ENCODE results near the gene TMEM238.
"Not testable (repeated sequence)": the region's sequence is repeated elsewhere in the genome, so short reads cannot be mapped to it uniquely, and the experiment has no call there.

Gene TMEM238

DNA sequence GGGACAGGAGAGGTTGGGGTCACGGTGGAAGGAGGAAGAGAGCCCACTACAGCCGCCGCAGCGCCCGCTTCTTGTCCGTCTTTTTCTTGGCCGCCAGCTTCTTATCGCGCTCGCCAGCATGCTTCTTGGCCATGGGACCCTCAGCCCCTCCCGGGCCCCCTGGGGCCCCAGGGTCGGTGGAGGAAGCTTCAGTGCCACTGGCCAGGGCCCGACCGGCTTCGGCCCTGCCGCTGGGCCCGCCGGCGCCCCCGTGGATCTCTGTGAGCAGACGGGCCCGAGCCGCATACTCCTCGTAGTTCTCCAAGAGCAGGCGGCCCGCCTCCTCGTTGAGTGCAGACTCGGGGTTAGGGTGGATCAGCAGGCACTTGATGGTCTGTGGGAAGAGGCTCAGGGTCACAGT, 17.3 kb upstream of the TMEM238 start:
- DNase-seq (ENCODE audit: low read depth), result not testable (repeated sequence)

DNA sequence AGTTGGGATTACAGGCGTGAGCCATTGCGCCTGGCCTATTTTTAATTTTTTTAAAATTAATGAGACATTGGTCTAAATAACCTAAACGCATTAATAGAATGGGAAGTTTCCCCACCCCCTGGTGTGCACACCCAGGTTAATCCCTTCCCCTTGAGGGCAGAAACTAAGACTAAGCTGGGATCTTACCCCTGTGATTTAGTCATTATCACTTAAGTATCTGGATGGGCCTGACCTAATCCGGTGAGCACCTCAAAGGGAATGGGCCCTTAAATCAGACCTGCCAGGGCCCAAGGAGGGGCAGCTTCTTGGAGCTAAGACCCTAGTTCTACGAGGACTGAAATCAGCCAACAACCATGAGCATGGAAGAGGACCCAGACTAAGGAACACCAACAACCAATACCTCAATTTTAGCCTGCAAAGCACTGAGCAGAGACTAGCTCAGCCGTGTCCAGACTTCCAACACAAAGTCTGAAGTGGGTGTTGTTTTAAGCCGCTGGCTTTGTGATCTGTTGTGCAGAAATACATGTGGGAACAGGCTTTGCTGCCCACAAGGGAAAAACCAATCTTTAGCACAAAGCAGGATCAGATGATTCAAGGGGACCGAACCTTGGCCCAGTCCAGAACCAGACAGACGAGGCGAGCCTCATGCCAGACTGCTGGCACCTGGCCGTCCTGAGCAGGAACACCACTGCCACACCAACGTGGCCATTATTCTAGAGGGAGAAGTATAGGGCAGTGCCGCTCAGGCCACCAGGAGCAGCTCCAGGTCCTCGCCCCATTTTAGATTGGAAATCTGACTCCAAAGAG, 16.4 kb upstream of the TMEM238 start:
- no peak for DNase-seq (ENCODE audit: low read depth)

DNA sequence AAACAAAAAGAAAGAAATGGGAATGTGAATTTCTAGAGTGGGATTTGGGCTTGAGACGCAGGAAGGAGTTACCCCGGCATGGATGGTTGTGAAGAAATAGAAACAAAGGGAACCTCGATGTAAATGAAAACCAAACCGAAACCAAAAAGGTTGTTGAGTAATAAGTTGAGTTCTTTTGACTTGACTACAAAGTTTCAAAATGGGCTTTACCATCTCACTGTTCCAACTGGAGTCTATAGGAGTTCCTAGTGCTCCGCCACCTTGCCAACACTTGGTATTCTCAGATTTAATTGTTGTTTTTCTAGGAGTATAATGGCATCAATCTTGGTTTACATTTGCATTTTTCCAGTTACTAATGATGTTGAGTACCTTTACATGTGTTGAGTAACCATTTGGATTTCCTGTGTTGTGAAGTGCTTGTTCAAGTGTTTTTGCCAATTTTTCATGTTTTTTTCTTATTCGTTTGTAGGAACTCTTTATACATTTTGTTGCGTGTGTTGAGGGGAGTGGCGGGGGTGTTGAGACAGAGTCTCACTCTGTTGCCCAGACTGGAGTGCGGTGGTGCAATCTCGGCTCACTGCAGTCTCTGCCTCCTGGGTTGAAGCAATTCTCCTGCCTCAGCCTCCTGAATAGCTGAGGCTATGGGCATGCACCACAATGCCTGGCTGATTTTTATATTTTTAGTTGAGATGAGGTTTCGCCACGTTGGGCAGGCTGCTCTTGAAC, 14.3 kb upstream of the TMEM238 start:
- no peak for DNase-seq (ENCODE audit: low read depth)

DNA sequence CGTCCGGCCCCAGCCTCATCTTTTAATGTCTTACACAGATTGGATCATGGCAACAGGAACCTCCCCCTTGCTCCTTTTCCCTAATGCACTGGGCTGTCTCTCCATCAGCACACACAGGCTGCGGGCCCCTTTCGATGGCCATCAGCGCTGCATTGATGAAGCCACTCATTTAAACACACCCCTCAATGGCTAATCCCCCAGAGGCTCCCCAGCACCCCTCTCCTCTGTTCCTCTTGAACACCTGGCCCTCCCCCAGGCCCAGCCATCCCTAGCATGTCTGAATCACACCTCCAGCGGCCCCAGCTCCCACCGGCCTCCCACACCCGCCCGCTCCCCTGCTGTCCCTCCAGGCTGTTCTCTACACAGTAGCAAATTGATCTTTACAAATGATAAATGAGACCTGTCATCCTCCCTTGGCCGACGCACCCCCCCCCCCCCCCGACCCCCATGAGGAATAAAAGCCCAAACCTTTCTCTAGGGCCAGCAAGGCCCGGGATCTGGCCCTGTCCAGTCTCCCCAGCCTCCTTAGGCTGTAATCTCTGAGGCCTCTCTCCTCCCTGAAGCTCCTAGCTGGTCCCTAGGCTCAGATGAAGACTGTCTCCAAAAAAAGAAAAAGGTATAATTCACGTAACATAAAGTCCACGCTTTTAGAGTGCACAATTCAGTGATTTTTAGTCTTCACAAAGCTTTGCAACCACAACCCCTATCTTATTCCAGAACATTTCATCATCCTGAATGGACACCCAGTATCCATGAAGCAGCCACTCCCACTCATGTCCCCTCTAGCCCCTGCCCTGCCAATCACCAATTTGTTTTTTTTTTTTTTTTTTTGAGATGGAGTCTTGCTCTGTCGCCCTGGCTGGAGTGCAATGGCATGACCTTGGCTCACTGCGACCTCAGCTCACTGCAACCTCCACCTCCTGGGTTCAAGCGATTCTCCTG, 9.0 kb upstream of the TMEM238 start:
- DNase-seq (ENCODE audit: low read depth), result no peak

DNA sequence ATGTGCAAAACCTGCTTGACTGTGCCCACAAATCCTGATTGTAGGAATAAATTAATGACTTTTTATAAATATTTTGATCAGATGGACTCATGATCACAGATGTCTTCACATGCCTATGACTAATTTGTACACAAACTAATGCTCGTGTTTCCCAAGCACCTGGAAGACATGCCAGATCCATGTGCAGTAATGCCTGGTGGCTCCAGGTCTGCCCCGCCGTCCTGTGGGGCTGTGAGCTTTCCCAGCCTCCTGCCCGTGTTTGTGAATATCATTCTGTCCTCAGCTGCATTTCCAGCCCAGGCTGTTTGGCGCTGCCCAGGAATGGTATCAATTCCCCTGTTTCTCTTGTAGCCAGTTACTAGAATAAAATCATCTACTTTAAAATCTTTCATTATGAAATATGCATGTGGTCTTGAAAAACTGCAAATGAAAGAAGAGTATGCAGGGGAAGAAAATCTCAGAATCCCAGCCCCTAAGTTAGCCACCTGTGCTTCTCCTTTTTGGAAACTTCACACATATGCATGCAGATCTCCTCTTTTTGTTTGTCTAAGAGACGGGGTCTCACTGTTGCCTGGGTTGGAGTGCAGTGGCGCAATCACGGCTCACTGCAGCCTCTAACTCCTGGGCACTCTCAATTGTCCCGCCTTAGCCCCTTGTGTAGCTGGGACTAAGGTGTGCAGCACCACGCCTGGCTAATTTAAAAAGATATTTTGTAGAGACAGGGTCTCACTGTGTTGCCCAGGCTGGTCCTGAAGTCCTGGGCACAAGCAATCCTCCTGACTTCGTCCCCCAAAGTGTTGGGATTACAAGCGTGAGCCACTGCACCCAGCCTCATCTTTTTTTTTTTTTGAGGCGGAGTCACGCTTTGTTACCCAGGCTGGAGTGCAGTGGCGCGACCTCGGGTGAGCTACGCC, 7.9 kb upstream of the TMEM238 start:
- no peak for DNase-seq (ENCODE audit: low read depth)

DNA sequence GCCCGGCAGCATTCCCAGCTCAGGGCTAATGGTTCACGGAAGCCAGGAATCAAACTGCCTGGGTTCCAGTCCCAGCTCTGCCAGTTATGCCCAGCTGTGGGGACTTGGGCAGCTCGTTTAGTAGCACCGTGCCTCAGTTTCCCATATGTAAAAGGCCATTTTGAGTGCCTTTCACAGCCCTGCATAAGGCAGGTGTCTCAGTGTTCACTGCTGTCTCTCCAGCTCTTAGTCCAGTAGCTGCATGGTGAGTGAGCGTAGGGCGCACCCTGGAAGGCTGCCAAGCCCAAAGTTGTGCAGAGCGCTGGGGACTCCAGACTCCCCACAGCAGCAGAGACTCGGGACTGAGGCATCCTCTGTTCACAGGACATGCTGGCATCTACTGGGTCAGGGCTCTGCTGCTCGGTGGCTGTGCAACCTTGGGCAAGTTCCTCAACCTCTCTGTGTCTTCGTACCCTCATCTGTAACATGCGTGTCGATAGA, 7.1 kb upstream of the TMEM238 start:
- no peak for DNase-seq (ENCODE audit: low read depth)

DNA sequence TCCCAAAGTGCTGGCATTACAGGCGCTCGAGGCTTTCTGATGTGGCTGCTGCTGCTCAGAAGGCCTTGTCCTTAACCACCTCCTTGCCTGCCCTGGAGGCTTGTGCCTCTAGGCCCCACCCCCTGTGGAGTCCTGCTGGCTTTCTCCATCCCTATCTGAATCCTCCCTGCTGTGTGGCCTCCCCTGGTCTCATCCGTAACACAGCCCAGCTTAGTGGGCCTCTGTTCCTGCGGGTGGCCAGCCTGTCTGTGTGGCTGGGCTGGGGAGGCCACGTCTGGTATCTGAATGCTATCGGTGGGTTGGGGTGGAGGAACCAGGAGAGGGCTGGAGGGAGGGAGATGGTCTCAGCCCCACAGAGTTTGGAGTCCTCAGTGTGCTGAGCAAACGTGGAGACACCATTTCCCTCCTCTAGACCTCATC, 6.4 kb upstream of the TMEM238 start:
- no peak for DNase-seq (ENCODE audit: low read depth)

DNA sequence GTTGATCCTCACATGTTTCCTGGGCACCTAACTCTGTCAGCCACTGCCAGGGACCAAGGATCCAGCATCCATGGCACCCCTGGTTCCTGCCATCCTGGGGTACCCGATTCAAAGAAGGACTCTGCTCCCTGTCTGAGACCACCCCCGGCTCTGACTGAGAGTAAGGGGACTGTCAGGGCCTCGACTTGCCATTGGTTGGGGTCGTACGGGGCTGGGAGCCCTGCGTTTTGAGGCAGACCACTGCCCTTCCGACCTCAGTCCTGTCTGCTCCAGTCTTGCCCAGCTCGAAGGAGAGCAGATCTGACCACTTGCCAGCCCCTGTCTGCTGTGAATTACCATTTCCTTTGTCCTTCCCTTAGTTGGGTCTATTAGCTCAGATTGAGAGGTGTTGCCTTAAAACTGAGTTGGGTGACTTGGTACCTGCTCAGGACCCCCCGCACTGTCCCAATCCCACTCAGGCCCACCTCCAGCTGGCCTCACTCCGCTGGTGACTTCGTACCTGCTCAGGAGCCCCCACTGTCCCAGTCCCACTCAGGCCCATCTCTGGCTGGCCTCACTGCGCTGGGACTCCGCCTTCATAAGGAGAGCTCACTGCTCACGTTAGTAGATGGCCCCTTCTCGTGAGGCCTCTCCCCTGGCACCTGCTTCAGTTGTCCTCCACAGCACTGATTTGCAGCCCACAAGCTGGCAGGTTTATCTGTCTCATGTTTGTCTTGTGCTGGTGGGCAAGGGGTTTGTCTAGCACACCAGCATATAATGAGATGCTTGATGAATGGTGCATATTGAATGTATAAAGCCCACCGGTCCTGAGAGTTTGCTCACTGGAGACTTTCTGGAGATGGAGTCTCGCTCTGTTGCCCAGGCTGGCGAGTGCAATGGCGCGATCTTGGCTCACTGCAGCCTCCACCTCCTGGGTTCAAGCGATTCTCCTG, 5.6 kb upstream of the TMEM238 start:
- DNase-seq (ENCODE audit: low read depth), result no peak

DNA sequence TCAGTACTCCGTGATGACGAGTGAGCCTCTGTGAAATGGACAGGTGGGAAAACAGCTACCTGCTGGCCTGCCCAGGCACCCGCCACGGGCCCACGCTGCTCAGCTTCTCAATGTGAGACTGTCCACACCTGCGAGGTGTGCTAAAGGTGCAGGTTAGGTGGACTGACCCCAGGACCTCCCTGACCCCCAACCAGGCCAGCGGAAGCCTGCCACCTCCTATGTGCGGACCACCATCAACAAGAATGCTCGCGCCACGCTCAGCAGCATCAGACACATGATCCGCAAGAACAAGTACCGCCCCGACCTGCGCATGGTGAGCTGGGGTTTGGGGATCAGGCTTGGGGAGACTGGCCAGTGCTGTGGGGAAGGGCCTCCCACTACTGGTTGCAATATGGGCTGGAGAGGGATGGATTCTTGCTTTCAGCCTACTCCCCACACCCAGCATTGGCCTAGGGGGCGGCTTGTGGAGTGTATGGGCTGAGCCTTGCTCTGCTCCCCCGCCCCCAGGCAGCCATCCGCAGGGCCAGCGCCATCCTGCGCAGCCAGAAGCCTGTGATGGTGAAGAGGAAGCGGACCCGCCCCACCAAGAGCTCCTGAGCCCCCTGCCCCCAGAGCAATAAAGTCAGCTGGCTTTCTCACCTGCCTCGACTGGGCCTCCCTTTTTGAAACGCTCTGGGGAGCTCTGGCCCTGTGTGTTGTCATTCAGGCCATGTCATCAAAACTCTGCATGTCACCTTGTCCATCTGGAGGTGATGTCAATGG, 3.8 kb upstream of the TMEM238 start:
- DNase-seq (ENCODE audit: low read depth), result no peak

DNA sequence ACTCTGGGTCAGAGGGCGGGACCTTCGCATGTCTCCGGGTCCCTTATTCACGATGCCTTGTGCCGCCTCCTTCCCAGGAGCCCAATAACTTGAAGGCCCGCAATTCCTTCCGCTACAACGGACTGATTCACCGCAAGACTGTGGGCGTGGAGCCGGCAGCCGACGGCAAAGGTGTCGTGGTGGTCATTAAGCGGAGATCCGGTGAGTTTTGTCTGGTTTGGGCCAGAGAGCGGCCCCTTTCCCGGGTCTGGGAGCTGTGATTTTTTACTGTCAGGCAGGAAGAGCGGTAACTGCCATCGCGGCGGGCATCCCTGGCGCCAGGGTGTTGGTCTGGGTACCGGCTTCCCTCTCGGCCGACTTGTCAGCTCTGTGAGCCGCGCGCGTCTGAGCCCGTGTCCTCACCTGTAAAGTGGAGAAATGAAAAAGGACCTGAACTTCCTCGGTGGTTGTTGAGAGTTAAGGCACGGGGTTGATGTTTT, 2.4 kb upstream of the TMEM238 start:
- DNase-seq (ENCODE audit: low read depth), result no peak

DNA sequence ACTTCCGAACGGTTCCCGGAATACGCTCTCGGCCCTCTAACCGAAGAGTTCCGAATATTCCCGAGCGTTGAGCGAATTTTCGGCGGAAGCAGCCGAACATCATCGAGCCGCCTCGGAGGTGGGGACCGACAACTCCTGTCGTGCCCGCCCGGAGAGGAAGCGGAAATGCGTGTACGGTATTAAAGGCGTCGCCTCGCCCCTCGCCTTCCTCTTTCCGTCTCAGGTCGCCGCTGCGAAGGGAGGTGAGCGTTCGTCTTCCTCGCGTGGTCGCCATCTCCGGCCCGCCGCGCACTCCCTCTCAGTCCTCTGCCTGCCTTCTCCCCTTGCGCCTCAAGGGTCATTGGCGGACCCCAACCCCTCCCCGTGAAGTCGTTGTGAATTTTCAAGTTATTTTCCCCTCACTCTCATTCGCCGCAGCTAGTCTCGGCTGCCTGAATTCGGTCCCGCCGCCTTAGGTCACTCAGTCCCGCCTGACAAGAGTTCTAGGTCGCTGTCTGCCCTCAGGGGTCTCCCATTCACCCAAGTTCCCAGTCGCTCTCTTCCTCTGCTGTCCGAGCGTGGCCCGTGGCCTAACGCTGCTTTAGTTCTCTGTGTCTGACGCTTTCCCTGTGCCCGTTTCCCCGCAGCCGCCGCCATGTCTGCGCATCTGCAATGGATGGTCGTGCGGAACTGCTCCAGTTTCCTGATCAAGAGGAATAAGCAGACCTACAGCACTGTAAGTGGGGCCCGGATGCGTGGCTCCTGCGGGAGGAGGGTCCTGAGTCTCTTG, 1.8 kb upstream of the TMEM238 start, which contains the start of gene RPL28:
Gene RPL28 (plus strand): TSS at position 209 of the 769 bp plus-strand sequence. CDS start 426 bp downstream, at position 635.
- DNase-seq (ENCODE audit: low read depth), result peak; percentile 95

DNA sequence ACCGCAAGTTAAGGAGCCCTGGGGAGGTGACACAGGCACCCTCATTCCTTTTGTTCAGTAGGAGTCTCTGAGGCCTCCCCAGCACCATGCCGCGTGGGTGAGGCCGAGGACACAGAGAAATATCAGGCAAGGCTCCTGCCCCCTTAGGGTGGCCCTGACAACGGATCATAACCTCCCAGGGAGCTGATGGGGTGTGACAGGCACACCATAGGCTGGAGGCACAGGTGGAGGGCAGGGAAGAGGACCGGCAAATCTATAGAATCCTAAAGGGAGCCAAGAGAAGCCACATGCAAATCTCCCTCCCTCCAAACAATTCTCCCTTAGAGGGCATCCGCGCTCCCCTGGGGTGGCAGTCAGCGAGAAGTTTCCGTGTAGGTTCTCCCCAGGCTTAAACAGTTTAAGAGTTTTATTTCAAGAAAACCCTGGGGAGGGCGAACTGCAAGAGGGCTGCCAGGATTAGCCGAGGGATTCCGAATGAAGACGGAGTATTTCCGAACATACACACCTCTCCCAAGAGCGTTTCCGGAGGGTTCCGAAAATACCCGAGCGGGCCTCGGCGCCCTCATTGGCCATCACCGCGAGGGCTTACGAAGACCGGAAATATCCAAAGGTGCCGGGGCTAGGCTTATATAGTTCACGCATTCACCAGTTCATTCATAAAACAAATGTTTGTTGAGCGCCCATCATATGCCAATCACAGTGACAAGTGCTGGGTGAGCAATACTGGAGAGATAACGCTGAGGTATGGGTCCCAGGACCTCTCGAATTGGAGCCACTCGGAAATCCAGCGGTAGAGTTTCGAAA, 1.0 kb upstream of the TMEM238 start:
- peak; percentile 92 for DNase-seq (ENCODE audit: low read depth)

DNA sequence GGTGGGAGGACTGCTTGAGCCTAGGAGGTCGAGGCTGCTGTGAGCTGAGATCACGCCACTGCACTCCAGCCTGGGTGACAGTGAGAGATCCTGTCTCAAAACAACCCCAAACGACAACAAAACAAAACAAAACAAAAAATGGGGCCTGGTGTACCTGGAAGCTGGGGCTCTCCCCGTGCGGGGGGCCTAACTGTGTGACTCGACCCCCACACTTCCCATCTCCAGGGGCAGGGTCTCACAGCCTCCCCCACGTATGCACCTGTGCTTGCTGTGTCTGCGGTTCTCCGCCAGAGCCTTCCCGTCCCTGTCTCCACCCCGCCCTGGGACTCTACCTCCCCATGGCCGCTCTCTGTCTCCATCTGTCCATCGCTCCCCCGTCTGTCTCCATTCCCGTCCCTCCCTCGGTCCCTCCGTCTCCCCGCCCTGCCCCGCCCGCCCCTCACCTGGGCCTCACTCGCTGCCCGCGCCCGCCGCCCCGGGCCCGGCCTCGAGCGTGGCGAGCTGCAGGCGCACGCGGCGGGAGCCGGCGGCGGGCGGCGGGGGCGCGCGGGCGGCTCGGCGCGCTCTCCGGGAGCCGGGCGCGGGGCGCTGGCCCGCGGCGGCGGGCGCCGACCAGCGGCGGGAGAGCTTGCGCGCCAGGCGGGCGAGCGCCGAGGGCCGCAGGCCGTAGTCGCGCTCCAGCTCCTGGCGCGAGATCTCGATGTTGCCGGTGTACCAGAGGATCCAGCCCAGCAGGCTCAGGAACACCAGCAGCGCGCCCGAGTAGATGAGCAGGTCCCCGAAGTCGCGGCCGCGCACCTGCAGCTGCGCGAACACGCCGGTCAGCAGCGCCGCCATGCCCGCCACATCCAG, 587 bp downstream of the TMEM238 start:
- no peak for DNase-seq (ENCODE audit: low read depth)

DNA sequence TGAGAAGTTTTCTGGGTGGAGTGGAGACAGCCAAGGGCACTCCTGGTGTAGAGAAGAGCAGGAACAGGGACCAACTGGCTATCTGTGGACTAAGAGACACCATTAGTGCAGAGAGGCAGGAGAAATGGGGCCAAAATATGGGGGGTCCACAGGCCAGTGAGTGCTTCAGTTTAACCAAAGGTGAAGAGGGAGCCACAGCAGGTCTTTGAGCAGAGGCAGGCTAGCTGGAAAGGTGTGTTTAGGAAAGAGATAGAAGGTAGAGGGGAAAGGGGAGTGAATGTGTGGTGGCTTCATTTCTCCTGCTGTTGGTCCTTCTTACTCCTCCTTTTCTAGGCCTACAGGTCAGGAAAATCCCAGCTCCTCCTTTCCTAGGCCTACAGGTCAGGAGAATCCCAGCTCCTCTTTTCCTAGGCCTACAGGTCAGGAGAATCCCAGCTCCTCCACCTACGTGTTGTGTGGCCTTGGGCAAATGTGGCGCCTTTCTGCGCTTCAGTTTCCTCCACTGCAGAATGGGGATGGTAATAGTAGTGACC, 1.5 kb downstream of the TMEM238 start:
- DNase-seq (ENCODE audit: low read depth), result no peak

DNA sequence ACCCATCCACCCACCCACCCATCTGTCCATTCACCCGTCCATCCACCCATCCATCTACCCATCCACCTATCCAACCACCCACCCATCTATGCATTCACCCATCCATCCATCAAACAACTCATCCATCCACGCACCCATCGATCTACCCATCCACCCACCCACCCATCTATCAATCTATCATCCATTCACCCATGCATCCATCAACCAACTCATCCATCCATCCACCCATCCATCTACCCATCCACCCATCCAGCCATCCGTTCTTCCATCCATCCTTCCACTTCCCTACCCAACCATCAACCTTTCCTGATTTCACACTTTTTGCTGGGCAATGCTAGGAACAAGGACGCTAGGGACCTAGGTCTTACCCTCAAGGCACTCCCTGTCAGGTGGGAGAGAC, 2.1 kb downstream of the TMEM238 start:
- no peak for DNase-seq (ENCODE audit: low read depth)

DNA sequence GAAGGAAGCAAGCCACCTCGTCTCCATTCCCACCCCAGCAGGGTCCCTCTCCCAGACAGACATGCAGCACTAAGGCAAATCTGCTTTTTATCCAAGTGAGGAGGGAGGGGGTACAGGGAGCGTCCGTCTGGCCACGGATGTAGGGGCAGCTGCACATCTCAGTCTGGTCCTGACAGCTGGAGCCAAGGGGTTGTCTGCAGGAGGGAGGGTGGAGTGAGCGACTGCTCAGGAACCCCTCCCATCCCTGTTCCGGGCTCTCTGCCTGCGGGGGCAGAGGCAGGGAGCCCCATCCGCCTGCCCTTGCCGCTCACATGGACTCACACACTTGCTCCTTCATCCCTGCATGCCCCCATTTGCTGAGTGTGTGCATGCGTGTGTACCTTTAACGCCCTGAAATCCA, 4.9 kb downstream of the TMEM238 start:
- DNase-seq (ENCODE audit: low read depth), result no peak
